ENCODE data around the gene UBE2L3. TPM values are rescaled to one million over a fixed set of nuclear protein-coding genes. Genes with fewer than 3 reads are reported as not detected.
A peak's percentile ranks its signal among the peaks of the same experiment; 100 is the strongest.
"Not testable (repeated sequence)": the region's sequence is repeated elsewhere in the genome, so short reads cannot be mapped to it uniquely, and the experiment has no call there.

UBE2L3 gene
- 139 TPM for polyA plus RNA-seq (2013, experiment 1 of 2)
- polyA plus RNA-seq (2013, experiment 2 of 2), result 141 TPM

GRCh38 chr22:21567456-21568346 is at the start of gene UBE2L3:
TSS of gene UBE2L3 (plus strand) at chr22:21567714. CDS start at chr22:21567745, 31 bp downstream.
- peak within 1 kb of the TSS; percentile 22 for H2AK5ac ChIP-seq (ENCODE audit: low read length)
- peak within 1 kb of the TSS; percentile 94 for H3K23ac ChIP-seq (ENCODE audit: low read length)
- H4K8ac ChIP-seq (ENCODE audit: low read depth, low read length), result peak within 1 kb of the TSS; percentile 84
- peak within 1 kb of the TSS; percentile 99 for H3K9ac ChIP-seq (ENCODE audit: low read length)
- peak within 1 kb of the TSS; percentile 100 for H3K18ac ChIP-seq (ENCODE audit: low read length)
- H3K27me3 ChIP-seq (ENCODE audit: insufficient read depth, low read length, poor library complexity), result no peaks in the 10 kb centered on the region
- no CpG with 5 or more reads among the region's 85 CpGs for WGBS (ENCODE audit: extremely low coverage, insufficient coverage, low lambda C conversion rate)
- peak within 1 kb of the TSS; percentile 99 for H3K56ac ChIP-seq (ENCODE audit: low read length)
- H3K4me3 ChIP-seq (ENCODE audit: low read length), result peak within 1 kb of the TSS; percentile 97
- H3K79me2 ChIP-seq (ENCODE audit: control insufficient read depth, insufficient read depth, low read length), result peaks cover 49% of the 10 kb centered on the region
- peaks cover 2% of the 10 kb centered on the region for H3K79me1 ChIP-seq (ENCODE audit: low read length)
- no peaks in the 10 kb centered on the region for H3K36me3 ChIP-seq (ENCODE audit: control insufficient read depth, insufficient read depth, low read length)
- H2BK5ac ChIP-seq (ENCODE audit: low read length), result peak within 1 kb of the TSS; percentile 90
- no peak within 1 kb of the TSS for H4K5ac ChIP-seq (ENCODE audit: low read length)
- H3K27ac ChIP-seq (ENCODE audit: low read depth, low read length), result peak within 1 kb of the TSS; percentile 93
- peak within 1 kb of the TSS; percentile 100 for H3K4ac ChIP-seq (ENCODE audit: low read depth, low read length)
- peak; percentile 94 for DNase-seq
- peak within 1 kb of the TSS; percentile 93 for H2BK120ac ChIP-seq (ENCODE audit: low read depth, low read length)
- peaks cover 9% of the 10 kb centered on the region for H3K4me1 ChIP-seq (ENCODE audit: control insufficient read depth, low read depth, low read length)
- H3K4me2 ChIP-seq (ENCODE audit: low read length), result peak within 1 kb of the TSS; percentile 80
- H2BK15ac ChIP-seq (replicated peaks; ENCODE audit: low read depth), result no peak within 1 kb of the TSS

- WGBS (ENCODE audit: extremely low coverage, insufficient coverage, low lambda C conversion rate), result no CpG with 5 or more reads among the region's 6 CpGs
- H4K8ac ChIP-seq (ENCODE audit: low read depth, low read length); H3K4me3 ChIP-seq (ENCODE audit: low read length); H3K4me2 ChIP-seq (ENCODE audit: low read length); H3K4ac ChIP-seq (ENCODE audit: low read depth, low read length); H2AK5ac ChIP-seq (ENCODE audit: low read length); H3K56ac ChIP-seq (ENCODE audit: low read length); H3K79me1 ChIP-seq (ENCODE audit: low read length); H3K23ac ChIP-seq (ENCODE audit: low read length); H3K79me2 ChIP-seq (ENCODE audit: control insufficient read depth, insufficient read depth, low read length); H2BK15ac ChIP-seq (replicated peaks; ENCODE audit: low read depth); DNase-seq; H3K27me3 ChIP-seq (ENCODE audit: insufficient read depth, low read length, poor library complexity); H2BK5ac ChIP-seq (ENCODE audit: low read length); H4K5ac ChIP-seq (ENCODE audit: low read length); H3K4me1 ChIP-seq (ENCODE audit: control insufficient read depth, low read depth, low read length); H3K36me3 ChIP-seq (ENCODE audit: control insufficient read depth, insufficient read depth, low read length); H3K27ac ChIP-seq (ENCODE audit: low read depth, low read length); H3K9ac ChIP-seq (ENCODE audit: low read length); H3K18ac ChIP-seq (ENCODE audit: low read length); H2BK120ac ChIP-seq (ENCODE audit: low read depth, low read length): not testable (repeated sequence)
These were observed 40.6 kb upstream of the UBE2L3 start for GRCh38 chr22:21526705-21527500.

- not testable (repeated sequence) for H4K5ac ChIP-seq (ENCODE audit: low read length); H2BK5ac ChIP-seq (ENCODE audit: low read length); H3K18ac ChIP-seq (ENCODE audit: low read length); H2BK15ac ChIP-seq (replicated peaks; ENCODE audit: low read depth); H3K56ac ChIP-seq (ENCODE audit: low read length); H4K8ac ChIP-seq (ENCODE audit: low read depth, low read length); H3K27me3 ChIP-seq (ENCODE audit: insufficient read depth, low read length, poor library complexity); H3K36me3 ChIP-seq (ENCODE audit: control insufficient read depth, insufficient read depth, low read length); H3K4me1 ChIP-seq (ENCODE audit: control insufficient read depth, low read depth, low read length); H3K4ac ChIP-seq (ENCODE audit: low read depth, low read length); H3K23ac ChIP-seq (ENCODE audit: low read length); H3K4me3 ChIP-seq (ENCODE audit: low read length); H2AK5ac ChIP-seq (ENCODE audit: low read length); H3K27ac ChIP-seq (ENCODE audit: low read depth, low read length); H3K4me2 ChIP-seq (ENCODE audit: low read length); DNase-seq; H3K79me1 ChIP-seq (ENCODE audit: low read length); H3K9ac ChIP-seq (ENCODE audit: low read length); H3K79me2 ChIP-seq (ENCODE audit: control insufficient read depth, insufficient read depth, low read length); H2BK120ac ChIP-seq (ENCODE audit: low read depth, low read length)
- no CpG with 5 or more reads among the region's 5 CpGs for WGBS (ENCODE audit: extremely low coverage, insufficient coverage, low lambda C conversion rate)
These were observed 36.0 kb upstream of the UBE2L3 start for GRCh38 chr22:21531525-21531924.

GRCh38 chr22:21532863-21533648 is 34.5 kb upstream of the UBE2L3 start:
- not testable (repeated sequence) for H3K36me3 ChIP-seq (ENCODE audit: control insufficient read depth, insufficient read depth, low read length); H3K27ac ChIP-seq (ENCODE audit: low read depth, low read length); H3K79me2 ChIP-seq (ENCODE audit: control insufficient read depth, insufficient read depth, low read length); H4K8ac ChIP-seq (ENCODE audit: low read depth, low read length); H2BK120ac ChIP-seq (ENCODE audit: low read depth, low read length); H3K9ac ChIP-seq (ENCODE audit: low read length); H3K4me2 ChIP-seq (ENCODE audit: low read length); H3K4ac ChIP-seq (ENCODE audit: low read depth, low read length); H4K5ac ChIP-seq (ENCODE audit: low read length); H2BK5ac ChIP-seq (ENCODE audit: low read length); H2BK15ac ChIP-seq (replicated peaks; ENCODE audit: low read depth); H3K56ac ChIP-seq (ENCODE audit: low read length); H3K4me3 ChIP-seq (ENCODE audit: low read length); H3K18ac ChIP-seq (ENCODE audit: low read length); H2AK5ac ChIP-seq (ENCODE audit: low read length); H3K4me1 ChIP-seq (ENCODE audit: control insufficient read depth, low read depth, low read length); H3K23ac ChIP-seq (ENCODE audit: low read length); H3K79me1 ChIP-seq (ENCODE audit: low read length); H3K27me3 ChIP-seq (ENCODE audit: insufficient read depth, low read length, poor library complexity); DNase-seq
- no CpG with 5 or more reads among the region's 20 CpGs for WGBS (ENCODE audit: extremely low coverage, insufficient coverage, low lambda C conversion rate)

GRCh38 chr22:21539862-21540261 is 27.7 kb upstream of the UBE2L3 start:
- whole genome bisulfite sequencing (ENCODE audit: extremely low coverage, insufficient coverage, low lambda C conversion rate), result no CpG with 5 or more reads among the region's 7 CpGs
- H3K36me3 ChIP-seq (ENCODE audit: control insufficient read depth, insufficient read depth, low read length); DNase-seq; H3K4ac ChIP-seq (ENCODE audit: low read depth, low read length); H4K5ac ChIP-seq (ENCODE audit: low read length); H2BK5ac ChIP-seq (ENCODE audit: low read length); H3K4me2 ChIP-seq (ENCODE audit: low read length); H3K4me1 ChIP-seq (ENCODE audit: control insufficient read depth, low read depth, low read length); H3K18ac ChIP-seq (ENCODE audit: low read length); H3K9ac ChIP-seq (ENCODE audit: low read length); H3K4me3 ChIP-seq (ENCODE audit: low read length); H3K79me1 ChIP-seq (ENCODE audit: low read length); H3K23ac ChIP-seq (ENCODE audit: low read length); H4K8ac ChIP-seq (ENCODE audit: low read depth, low read length); H3K27me3 ChIP-seq (ENCODE audit: insufficient read depth, low read length, poor library complexity); H2AK5ac ChIP-seq (ENCODE audit: low read length); H2BK15ac ChIP-seq (replicated peaks; ENCODE audit: low read depth); H3K79me2 ChIP-seq (ENCODE audit: control insufficient read depth, insufficient read depth, low read length); H3K56ac ChIP-seq (ENCODE audit: low read length); H2BK120ac ChIP-seq (ENCODE audit: low read depth, low read length); H3K27ac ChIP-seq (ENCODE audit: low read depth, low read length): not testable (repeated sequence)
